H1 (cell line): Measurements from ENCODE around the gene PROSER3. TPM values are rescaled to one million over a fixed set of nuclear protein-coding genes. Genes with fewer than 3 reads are reported as not detected.

ENCODE experiments used
- CTCF ChIA-PET: fragments of 300-600 bp; sonication (Branson Sonifier 250); formaldehyde crosslinking; loops from one replicate; lab custom pipeline; 2021; ENCODE audit not compliant: partially characterized antibody; lab: Charles Lee
- POLR2A ChIA-PET: fragments of 300-600 bp; sonication (Branson Sonifier 250); formaldehyde crosslinking; loops from one replicate; lab custom pipeline; 2021; ENCODE audit warnings: inconsistent platforms; ENCODE audit not compliant: partially characterized antibody; lab: Charles Lee
- DNase-seq, 2 experiments: peaks; one replicate each; pipeline versions ENCODE4 v3.0.0 to v3.0.0-alpha.2; 2010 to 2022; ENCODE audit warnings: low spot score in 2 of 2, low read depth in 1 of 2, mixed read lengths in 1 of 2
- FAIRE-seq: peaks from 2 replicates; lab custom pipeline; 2011; peaks lifted over from hg19 to GRCh38; lab: Jason Lieb, UNC
- H2AFZ ChIP-seq: 2 replicates; pipeline ENCODE4 v1.8.1; 2012; ENCODE audit warnings: low read length, inconsistent platforms
- H2AK5ac ChIP-seq: 2 replicates; pipeline ENCODE4 v1.6.1; 2013; ENCODE audit warnings: low read depth, low read length
- H2BK120ac ChIP-seq: replicated peaks from 2 replicates; pipeline ENCODE3; 2013; ENCODE audit warnings: low read depth, low read length, inconsistent platforms
- H2BK12ac ChIP-seq: 2 replicates; pipeline ENCODE4 v1.6.1; 2013; ENCODE audit warnings: low read depth, low read length
- H2BK15ac ChIP-seq: 2 replicates; pipeline ENCODE4 v1.6.1; 2013; ENCODE audit warnings: low read length
- H2BK20ac ChIP-seq: 2 replicates; pipeline ENCODE4 v1.6.1; 2013; ENCODE audit warnings: low read length
- H2BK5ac ChIP-seq: 2 replicates; pipeline ENCODE4 v1.6.1; 2013; ENCODE audit warnings: low read depth, low read length
- H3K14ac ChIP-seq: 2 replicates; pipeline ENCODE4 v1.6.1; 2013; ENCODE audit warnings: inconsistent platforms; ENCODE audit not compliant: insufficient read length
- H3K18ac ChIP-seq: 2 replicates; pipeline ENCODE4 v1.6.1; 2013; ENCODE audit warnings: low read length; ENCODE audit errors: extremely low read depth
- H3K23ac ChIP-seq: 2 replicates; pipeline ENCODE4 v1.6.1; 2013; ENCODE audit warnings: inconsistent platforms; ENCODE audit not compliant: insufficient read length
- H3K23me2 ChIP-seq: 2 replicates; pipeline ENCODE4 v1.6.1; 2013; ENCODE audit warnings: low read depth, low read length
- H3K27ac ChIP-seq: 2 replicates; pipeline ENCODE4 v1.6.1; 2011; ENCODE audit warnings: low read depth, low read length, inconsistent platforms
- H3K27me3 ChIP-seq, 4 experiments: replicated peaks in 1 of 4; 1 replicate in 1 of 4; 2 replicates in 3 of 4; pipeline versions ENCODE4 v1.6.1 to v1.8.1; 2011 to 2013; ENCODE audit warnings: low read length in 3 of 4, mild to moderate bottlenecking in 3 of 4, inconsistent platforms in 2 of 4, mixed read lengths in 2 of 4, moderate library complexity in 1 of 4; ENCODE audit not compliant: control insufficient read depth in 3 of 4, insufficient read depth in 3 of 4; ENCODE audit errors: extremely low read depth in 1 of 4
- H3K36me3 ChIP-seq, 4 experiments: 2 replicates each; pipeline versions ENCODE4 v1.6.1 to v1.8.1; 2011 to 2013; ENCODE audit warnings: mild to moderate bottlenecking in 4 of 4, low read length in 3 of 4, moderate library complexity in 2 of 4, control low read depth in 1 of 4, inconsistent platforms in 1 of 4; ENCODE audit not compliant: insufficient read depth in 4 of 4, control insufficient read depth in 2 of 4
- H3K4ac ChIP-seq: replicated peaks from 2 replicates; pipeline ENCODE3; 2013; ENCODE audit warnings: low read length, low read depth, mixed read lengths, inconsistent platforms; ENCODE audit not compliant: insufficient read length
- H3K4me1 ChIP-seq, 4 experiments: replicated peaks in 1 of 4; 1 replicate in 1 of 4; 2 replicates in 3 of 4; pipeline versions ENCODE4 v1.6.1 to v1.8.1; 2011 to 2013; ENCODE audit warnings: low read length in 3 of 4, inconsistent platforms in 2 of 4, mixed read lengths in 1 of 4; ENCODE audit not compliant: insufficient read depth in 4 of 4, control insufficient read depth in 3 of 4
- H3K4me2 ChIP-seq, 2 experiments: 2 replicates each; pipeline versions ENCODE4 v1.6.1 to v1.8.1; 2011 to 2013; ENCODE audit warnings: low read depth in 2 of 2, low read length in 2 of 2, control low read depth in 1 of 2, inconsistent platforms in 1 of 2, mild to moderate bottlenecking in 1 of 2; ENCODE audit not compliant: insufficient read depth in 1 of 2
- H3K4me3 ChIP-seq, 4 experiments: fragments of 200-600, 300-600 bp in 1 of 4; sonication (generic), shearing (Covaris generic), sonication (Bioruptor Twin) in 1 of 4; 2 replicates each; pipeline versions ENCODE4 v1.5.1 to v1.8.1; 2011 to 2016; ENCODE audit warnings: low read length in 4 of 4, low read depth in 3 of 4, control low read depth in 2 of 4, inconsistent platforms in 2 of 4, mild to moderate bottlenecking in 2 of 4, mixed read lengths in 1 of 4, moderate library complexity in 1 of 4; ENCODE audit not compliant: insufficient read depth in 2 of 4; ENCODE audit errors: extremely low read depth in 1 of 4
- H3K56ac ChIP-seq: replicated peaks from 2 replicates; pipeline ENCODE3; 2013; ENCODE audit warnings: low read depth, mild to moderate bottlenecking, mixed read lengths, low read length, inconsistent platforms; ENCODE audit not compliant: insufficient read length
- H3K79me1 ChIP-seq: 2 replicates; pipeline ENCODE4 v1.6.1; 2013; ENCODE audit warnings: low read depth, low read length, control low read depth
- H3K79me2 ChIP-seq, 2 experiments: 2 replicates each; pipeline versions ENCODE4 v1.6.1 to v1.8.1; 2012 to 2013; ENCODE audit warnings: low read length in 2 of 2, mild to moderate bottlenecking in 2 of 2, inconsistent platforms in 1 of 2; ENCODE audit not compliant: insufficient read depth in 2 of 2, control insufficient read depth in 1 of 2
- H3K9ac ChIP-seq, 4 experiments: replicated peaks in 1 of 4; 1 replicate in 1 of 4; 2 replicates in 3 of 4; pipeline versions ENCODE4 v1.6.1 to v1.8.1; 2011 to 2013; ENCODE audit warnings: low read depth in 3 of 4, low read length in 3 of 4, control low read depth in 2 of 4, mild to moderate bottlenecking in 2 of 4, moderate library complexity in 2 of 4, inconsistent platforms in 1 of 4; ENCODE audit errors: extremely low read depth in 1 of 4
- H3K9me3 ChIP-seq, 2 experiments: 2 replicates each; pipeline versions ENCODE4 v1.6.1 to v1.8.1; 2012 to 2013; ENCODE audit warnings: mild to moderate bottlenecking in 2 of 2, moderate library complexity in 2 of 2, control low read depth in 1 of 2, inconsistent platforms in 1 of 2, low read depth in 1 of 2, low read length in 1 of 2, mixed read lengths in 1 of 2; ENCODE audit not compliant: insufficient read depth in 2 of 2
- H4K20me1 ChIP-seq, 2 experiments: replicated peaks in 1 of 2; 2 replicates each; pipeline versions ENCODE3 to v1.8.1; 2011 to 2013; ENCODE audit warnings: inconsistent platforms in 2 of 2, low read length in 2 of 2, mild to moderate bottlenecking in 1 of 2; ENCODE audit not compliant: insufficient read depth in 2 of 2, control insufficient read depth in 1 of 2
- H4K5ac ChIP-seq: 2 replicates; pipeline ENCODE4 v1.6.1; 2013; ENCODE audit warnings: low read length, low read depth, mixed read lengths, inconsistent platforms; ENCODE audit not compliant: insufficient read length
- H4K8ac ChIP-seq: 2 replicates; pipeline ENCODE4 v1.8.0; 2013; ENCODE audit warnings: mild to moderate bottlenecking, moderate library complexity, low read length, inconsistent platforms; ENCODE audit not compliant: insufficient read depth; ENCODE audit errors: extremely low read depth
- H4K91ac ChIP-seq: replicated peaks from 2 replicates; pipeline ENCODE3; 2013; ENCODE audit warnings: low read length, mixed read lengths, inconsistent platforms; ENCODE audit not compliant: insufficient read length
- SIRT6 ChIP-seq: IDR thresholded peaks from one replicate; pipeline ENCODE4 v1.7.1; 2012; ENCODE audit warnings: low read length, inconsistent platforms
- WGBS, 2 experiments: shearing (Covaris generic) in 1 of 2; methylation state at CpG; one replicate each; pipeline versions ENCODE4 v1.1.6 to v1.1.7; 2013 to 2015; ENCODE audit warnings: low lambda C conversion rate in 2 of 2, mixed read lengths in 2 of 2, inconsistent platforms in 1 of 2, low coverage in 1 of 2, missing lambda C conversion rate in 1 of 2; ENCODE audit not compliant: insufficient replicate concordance in 2 of 2, insufficient coverage in 1 of 2, insufficient read length in 1 of 2; ENCODE audit errors: extremely low coverage in 1 of 2, missing lambda C conversion rate in 1 of 2; 5-methylcytosine and 5-hydroxymethylcytosine counted together
- polyA plus RNA-seq, 7 experiments: library from polyadenylated mRNA; depleted of rRNA in 3 of 7; stranded (reverse) in 5 of 7; unstranded in 2 of 7; fragments of >200 nt in 5 of 7; fragments of 200-250 nt in 2 of 7; gene quantifications; 1 replicate in 5 of 7; 2 replicates in 1 of 7; 4 replicates in 1 of 7; pipeline versions ENCODE4 v1.2.1 to v1.2.3, GENCODE V29; 2011 to 2013; ENCODE audit warnings: missing spikeins in 2 of 7, mixed read lengths in 2 of 7
- total RNA-seq: library from RNA; stranded (reverse); fragmentation: NEBNext Ultra II Directional; extraction: Animal tissue kit (Norgen Biotek cat#: 25700); gene quantifications from 2 replicates; pipeline ENCODE4 v1.2.1, GENCODE V29; 2021

PROSER3 gene
- total and polyA plus RNA-seq, 2 of the 8 experiments (the other 6 are each of a cell fraction or from before 2014, with no cell fraction given): 17.8 to 28.9 TPM

DNA sequence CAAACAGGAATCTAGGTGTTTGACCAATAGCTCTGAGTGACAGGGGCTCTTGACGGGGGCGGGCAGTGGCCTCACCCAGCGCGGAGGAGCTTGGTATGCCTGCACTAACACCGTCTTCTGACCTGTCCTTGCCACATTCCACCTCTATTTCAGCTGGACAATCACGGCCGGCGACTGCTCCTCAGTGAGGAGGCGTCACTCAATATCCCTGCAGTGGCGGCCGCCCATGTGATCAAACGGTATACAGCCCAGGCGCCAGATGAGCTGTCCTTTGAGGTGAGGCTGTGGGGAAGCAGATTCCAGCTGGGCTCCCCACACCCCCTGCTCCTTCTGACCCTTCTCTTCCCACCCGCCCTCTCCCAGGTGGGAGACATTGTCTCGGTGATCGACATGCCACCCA lies 22.1 kb downstream of the PROSER3 start:
- H3K4me2 ChIP-seq: no peak overlapping the region
- CTCF ChIA-PET: interaction anchor here (1.5 kb wide), 1 partner anchor 32 kb away, joined by 4 read pairs; the partner anchor contains the start of gene LIN37
- no peak overlapping the region for H4K8ac ChIP-seq
- H2BK12ac ChIP-seq: no peak overlapping the region
- no peaks in the 10 kb centered on the region; the same call in 1 of the 2 replicates for H3K79me1 ChIP-seq
- no peak overlapping the region for H2BK20ac ChIP-seq
- DNase-seq (no peak), FAIRE-seq (no peak)
- H2BK15ac ChIP-seq: no peak overlapping the region
- no peak overlapping the region for H3K18ac ChIP-seq
- H3K23ac ChIP-seq: no peak overlapping the region
- H3K79me2 ChIP-seq: no peaks in the 10 kb centered on the region
- H3K4me1 ChIP-seq: peaks cover 0 to 33% (median 21%) of the 10 kb centered on the region in 4 experiments; a peak in 6 of 7 replicates
- H3K27ac ChIP-seq: no peak overlapping the region
- H2AFZ ChIP-seq: no peak overlapping the region
- H2BK120ac ChIP-seq: no peak overlapping the region
- peaks cover 0 to 9% (median 7%) of the 10 kb centered on the region in 4 experiments; a peak in 3 of 7 replicates for H3K27me3 ChIP-seq
- POLR2A ChIA-PET: no interaction called here
- 88% methylated on average over 16 of the region's 16 CpGs; no CpG with 5 or more reads in 1 of the 2 experiments for WGBS, 2 experiments
- H3K23me2 ChIP-seq: peaks cover 12% of the 10 kb centered on the region
- no peak overlapping the region for H3K14ac ChIP-seq
- H3K9ac ChIP-seq: no peak overlapping the region
- H3K9me3 ChIP-seq: no peaks in the 10 kb centered on the region
- no peak overlapping the region for H2BK5ac ChIP-seq
- H3K36me3 ChIP-seq: no peaks in the 10 kb centered on the region
- H3K4ac ChIP-seq: no peak overlapping the region
- no peak overlapping the region for H4K91ac ChIP-seq
- H2AK5ac ChIP-seq: no peak overlapping the region
- peaks cover 0 to 7% of the 10 kb centered on the region in 2 experiments for H4K20me1 ChIP-seq
- H4K5ac ChIP-seq: no peak overlapping the region
- H3K4me3 ChIP-seq: no peak overlapping the region
- no peak overlapping the region for H3K56ac ChIP-seq
- no peak for TF ChIP-seq SIRT6
